ENCODE data around the gene SF3A1.

GRCh38 chr22:30356449-30357235 lies at the start of gene SF3A1, which contains the start of gene CCDC157:
- TF ChIP-seq, protein P1, sequence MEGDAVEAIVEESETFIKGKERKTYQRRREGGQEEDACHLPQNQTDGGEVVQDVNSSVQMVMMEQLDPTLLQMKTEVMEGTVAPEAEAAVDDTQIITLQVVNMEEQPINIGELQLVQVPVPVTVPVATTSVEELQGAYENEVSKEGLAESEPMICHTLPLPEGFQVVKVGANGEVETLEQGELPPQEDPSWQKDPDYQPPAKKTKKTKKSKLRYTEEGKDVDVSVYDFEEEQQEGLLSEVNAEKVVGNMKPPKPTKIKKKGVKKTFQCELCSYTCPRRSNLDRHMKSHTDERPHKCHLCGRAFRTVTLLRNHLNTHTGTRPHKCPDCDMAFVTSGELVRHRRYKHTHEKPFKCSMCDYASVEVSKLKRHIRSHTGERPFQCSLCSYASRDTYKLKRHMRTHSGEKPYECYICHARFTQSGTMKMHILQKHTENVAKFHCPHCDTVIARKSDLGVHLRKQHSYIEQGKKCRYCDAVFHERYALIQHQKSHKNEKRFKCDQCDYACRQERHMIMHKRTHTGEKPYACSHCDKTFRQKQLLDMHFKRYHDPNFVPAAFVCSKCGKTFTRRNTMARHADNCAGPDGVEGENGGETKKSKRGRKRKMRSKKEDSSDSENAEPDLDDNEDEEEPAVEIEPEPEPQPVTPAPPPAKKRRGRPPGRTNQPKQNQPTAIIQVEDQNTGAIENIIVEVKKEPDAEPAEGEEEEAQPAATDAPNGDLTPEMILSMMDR (conservative IDR thresholded peaks at IDR 0.05 in 1 of 2, IDR thresholded peaks at IDR 0.05 in 1 of 2; ENCODE audit: extremely low read depth in 1 of 2, insufficient read depth in 1 of 2, low read depth in 1 of 2, low read length in 2 of 2): no peak
- no peak for TF ChIP-seq EZH2 (IDR thresholded peaks at IDR 0.05; ENCODE audit: borderline replicate concordance, low read length)

All from mammary epithelial cell (primary cell).